Measurements from ENCODE around the gene CHST6.
"Not testable (repeated sequence)": the region's sequence is repeated elsewhere in the genome, so short reads cannot be mapped to it uniquely, and the experiment has no call there.

Gene CHST6

GRCh38 chr16:75475420-75475847 lies 19.8 kb downstream of the CHST6 start:
- no peak for DNase-seq (ENCODE audit: low read depth)

GRCh38 chr16:75472908-75473877 lies 22.0 kb downstream of the CHST6 start:
- DNase-seq (ENCODE audit: low read depth): no peak

- DNase-seq (ENCODE audit: low read depth): peak; percentile 69
Measured at GRCh38 chr16:75471723-75472633, 23.3 kb downstream of the CHST6 start.

- no peak for DNase-seq (ENCODE audit: low read depth)
Measured at GRCh38 chr16:75466760-75467159, 28.5 kb downstream of the CHST6 start.

GRCh38 chr16:75464122-75464918 lies 30.9 kb downstream of the CHST6 start, which contains the start of gene TMEM170A:
TSS of gene TMEM170A (minus strand) at chr16:75464689. CDS start at chr16:75464600, 89 bp downstream.
- DNase-seq (ENCODE audit: low read depth): peak; percentile 99

- DNase-seq (ENCODE audit: low read depth): peak; percentile 18
Measured at GRCh38 chr16:75463389-75464121, 31.7 kb downstream of the CHST6 start.

GRCh38 chr16:75462806-75463205 lies 32.4 kb downstream of the CHST6 start:
- DNase-seq (ENCODE audit: low read depth): peak; percentile 23

- no peak for DNase-seq (ENCODE audit: low read depth)
Measured at GRCh38 chr16:75461575-75461974, 33.7 kb downstream of the CHST6 start.

- no peak for DNase-seq (ENCODE audit: low read depth)
Measured at GRCh38 chr16:75460446-75460845, 34.8 kb downstream of the CHST6 start.

- DNase-seq (ENCODE audit: low read depth): no peak
Measured at GRCh38 chr16:75459691-75460090, 35.5 kb downstream of the CHST6 start.

GRCh38 chr16:75458439-75458838 lies 36.8 kb downstream of the CHST6 start:
- no peak for DNase-seq (ENCODE audit: low read depth)

GRCh38 chr16:75458029-75458428 lies 37.2 kb downstream of the CHST6 start:
- DNase-seq (ENCODE audit: low read depth): no peak

GRCh38 chr16:75457485-75458021 lies 37.7 kb downstream of the CHST6 start:
- no peak for DNase-seq (ENCODE audit: low read depth)

GRCh38 chr16:75456971-75457370 lies 38.3 kb downstream of the CHST6 start:
- no peak for DNase-seq (ENCODE audit: low read depth)

GRCh38 chr16:75456486-75456885 lies 38.8 kb downstream of the CHST6 start:
- not testable (repeated sequence) for DNase-seq (ENCODE audit: low read depth)

GRCh38 chr16:75455677-75456076 lies 39.6 kb downstream of the CHST6 start:
- no peak for DNase-seq (ENCODE audit: low read depth)

GRCh38 chr16:75452464-75453190 lies 42.6 kb downstream of the CHST6 start:
- no peak for DNase-seq (ENCODE audit: low read depth)

- DNase-seq (ENCODE audit: low read depth): no peak
Measured at GRCh38 chr16:75446416-75446815, 48.8 kb downstream of the CHST6 start.

- no peak for DNase-seq (ENCODE audit: low read depth)
Measured at GRCh38 chr16:75445298-75445697, 49.9 kb downstream of the CHST6 start.

GRCh38 chr16:75443298-75443697 lies 51.9 kb downstream of the CHST6 start:
- DNase-seq (ENCODE audit: low read depth): peak; percentile 55
